ENCODE measurements around the gene NCAN.

DNA sequence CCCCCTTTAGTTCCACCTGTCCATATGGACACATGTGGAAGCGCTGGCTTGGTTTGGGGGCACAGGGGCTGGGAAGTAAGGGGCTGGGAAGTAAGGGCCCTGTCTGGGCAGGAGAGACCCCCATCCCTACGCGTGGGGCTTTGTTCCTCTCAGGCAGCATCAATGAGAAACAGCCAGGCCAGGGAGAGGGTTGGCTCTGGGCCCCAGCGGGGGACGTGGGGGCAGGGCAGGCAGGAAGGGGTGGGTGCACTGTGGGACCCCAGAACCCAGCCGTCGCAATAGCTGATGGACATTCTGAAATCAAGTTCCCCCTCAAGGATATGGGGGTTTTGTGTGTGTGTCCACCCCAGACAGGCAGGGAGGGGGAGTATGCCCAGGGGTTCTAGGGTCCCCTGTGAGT, 1.2 kb downstream of the NCAN start:
- TF ChIP-seq, protein P1, sequence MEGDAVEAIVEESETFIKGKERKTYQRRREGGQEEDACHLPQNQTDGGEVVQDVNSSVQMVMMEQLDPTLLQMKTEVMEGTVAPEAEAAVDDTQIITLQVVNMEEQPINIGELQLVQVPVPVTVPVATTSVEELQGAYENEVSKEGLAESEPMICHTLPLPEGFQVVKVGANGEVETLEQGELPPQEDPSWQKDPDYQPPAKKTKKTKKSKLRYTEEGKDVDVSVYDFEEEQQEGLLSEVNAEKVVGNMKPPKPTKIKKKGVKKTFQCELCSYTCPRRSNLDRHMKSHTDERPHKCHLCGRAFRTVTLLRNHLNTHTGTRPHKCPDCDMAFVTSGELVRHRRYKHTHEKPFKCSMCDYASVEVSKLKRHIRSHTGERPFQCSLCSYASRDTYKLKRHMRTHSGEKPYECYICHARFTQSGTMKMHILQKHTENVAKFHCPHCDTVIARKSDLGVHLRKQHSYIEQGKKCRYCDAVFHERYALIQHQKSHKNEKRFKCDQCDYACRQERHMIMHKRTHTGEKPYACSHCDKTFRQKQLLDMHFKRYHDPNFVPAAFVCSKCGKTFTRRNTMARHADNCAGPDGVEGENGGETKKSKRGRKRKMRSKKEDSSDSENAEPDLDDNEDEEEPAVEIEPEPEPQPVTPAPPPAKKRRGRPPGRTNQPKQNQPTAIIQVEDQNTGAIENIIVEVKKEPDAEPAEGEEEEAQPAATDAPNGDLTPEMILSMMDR (IDR thresholded peaks at IDR 0.05) = no peak
- no peak for TF ChIP-seq POLR2A (IDR thresholded peaks at IDR 0.05)

Data from right lobe of liver (tissue), 4 donors.